ENCODE data around the gene PRICKLE2.

- TF ChIP-seq GATA2 (IDR thresholded peaks at IDR 0.05; ENCODE audit: low read depth, low read length): no peak
- no peak for TF ChIP-seq GATA3 (IDR thresholded peaks at IDR 0.05; ENCODE audit: low read depth, low read length)
Observed at GRCh38 chr3:64188810-64189560, 36.3 kb downstream of the PRICKLE2 start.
